ENCODE data around the gene PACRG. TPM values are rescaled to one million over a fixed set of nuclear protein-coding genes. Genes with fewer than 3 reads are reported as not detected.

PACRG gene
- total RNA-seq, 2 donors from 2014 or later = 0.70 to 1.3 TPM

DNA sequence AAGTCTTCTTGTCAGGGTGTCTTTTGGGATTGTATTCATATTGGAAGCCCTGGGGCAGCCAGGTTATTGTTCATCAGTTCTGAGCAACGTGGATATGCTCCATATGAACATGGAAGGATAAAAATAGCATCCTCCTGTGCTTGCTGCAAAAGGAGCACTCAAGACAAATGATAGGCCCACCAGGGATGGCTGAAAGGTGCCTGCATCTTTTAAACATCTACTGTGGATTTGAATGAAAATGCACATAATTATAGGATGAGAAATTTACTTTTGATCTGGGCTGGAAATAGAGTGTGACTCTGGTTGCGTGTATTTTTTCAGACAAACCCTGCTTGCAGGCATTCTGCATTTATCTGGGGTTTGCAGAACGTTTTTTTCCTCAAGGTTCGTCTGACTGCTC lies 299.1 kb downstream of the PACRG start:
- intact Hi-C loops (cut with DNase I, micrococcal nuclease) = no loop called here

GRCh38 chr6:163030980-163031379 lies 303.2 kb downstream of the PACRG start:
- DNase-seq (no peak), ATAC-seq (no peak)
- intact Hi-C loops (cut with DNase I, micrococcal nuclease) = no loop called here

More for the DNA sequence above, 299.1 kb downstream of the PACRG start:
- no peak for DNase-seq
- no peak for ATAC-seq

GRCh38 chr6:163031931-163032330 lies 304.2 kb downstream of the PACRG start:
- ATAC-seq (no peak), DNase-seq (no peak)
- intact Hi-C loops (cut with DNase I, micrococcal nuclease) = no loop called here

DNA sequence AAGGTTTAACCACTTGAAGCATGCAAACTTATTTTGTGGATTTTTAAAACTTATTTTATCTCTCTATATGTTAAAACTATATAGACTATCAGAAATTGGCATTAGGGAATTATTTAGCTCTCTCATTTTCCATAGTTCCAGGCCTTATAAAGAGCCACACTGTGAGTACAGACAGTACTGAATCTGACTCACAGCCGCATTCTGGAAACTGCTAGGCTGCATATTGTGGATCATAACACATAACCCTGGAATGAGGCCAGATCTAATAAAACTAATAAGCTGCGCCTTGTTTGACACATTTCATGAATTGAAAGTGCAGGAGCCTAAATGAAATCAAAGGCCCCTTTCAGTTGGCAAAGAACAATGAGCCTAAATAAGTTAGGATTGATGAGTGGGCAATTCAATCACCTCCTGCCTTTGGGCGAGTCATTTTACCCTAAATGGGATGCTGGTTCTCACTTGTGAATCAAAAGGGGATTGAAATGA lies 308.4 kb downstream of the PACRG start:
- ATAC-seq (no peak), DNase-seq (no peak)
- intact Hi-C loops (cut with DNase I, micrococcal nuclease) = no loop called here

GRCh38 chr6:163038317-163038716 lies 310.5 kb downstream of the PACRG start:
- ATAC-seq (no peak), DNase-seq (no peak)
- intact Hi-C loops (cut with DNase I, micrococcal nuclease) = no loop called here

GRCh38 chr6:163048345-163048744 lies 320.6 kb downstream of the PACRG start:
- no peak for ATAC-seq
- no peak for DNase-seq
- intact Hi-C loops (cut with DNase I, micrococcal nuclease) = no loop called here

DNA sequence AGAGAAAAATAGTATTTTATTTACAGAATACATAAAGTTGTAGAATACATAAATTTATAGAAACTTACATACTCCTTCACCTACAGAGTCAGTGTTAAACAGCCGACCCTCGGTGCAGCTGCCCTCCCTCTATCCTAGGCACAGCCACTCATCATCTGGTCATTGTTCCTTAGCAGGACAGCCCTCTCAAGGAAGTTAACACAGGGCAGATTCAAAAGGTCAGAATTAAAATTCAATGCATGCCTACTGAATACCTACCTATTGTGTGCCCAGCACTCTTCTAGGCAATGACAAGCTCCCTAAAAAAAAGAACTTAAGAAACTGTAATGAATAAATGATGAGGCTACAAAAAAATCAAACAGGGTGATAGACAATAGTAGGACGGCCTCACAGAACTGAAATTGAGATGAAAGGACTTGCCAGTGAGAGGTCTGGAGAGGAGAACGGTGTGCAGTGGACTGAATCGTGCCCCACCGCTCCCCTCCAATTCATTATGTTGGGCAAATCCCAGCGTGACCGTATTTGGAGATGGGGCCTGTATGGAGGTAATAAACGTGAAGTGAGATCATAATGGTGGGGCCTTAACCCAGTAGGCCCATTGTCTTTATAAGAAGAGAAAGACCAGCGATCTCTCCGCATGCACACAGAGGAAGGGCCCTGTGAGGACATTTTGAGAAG lies 326.0 kb downstream of the PACRG start:
- intact Hi-C loops (cut with DNase I, micrococcal nuclease) = no loop called here
- no peak for DNase-seq

GRCh38 chr6:163054641-163055040 lies 326.9 kb downstream of the PACRG start:
- no peak for DNase-seq
- intact Hi-C loops (cut with DNase I, micrococcal nuclease) = no loop called here
- ATAC-seq = no peak

More for the DNA sequence above, 326.0 kb downstream of the PACRG start:
- ATAC-seq = no peak

DNA sequence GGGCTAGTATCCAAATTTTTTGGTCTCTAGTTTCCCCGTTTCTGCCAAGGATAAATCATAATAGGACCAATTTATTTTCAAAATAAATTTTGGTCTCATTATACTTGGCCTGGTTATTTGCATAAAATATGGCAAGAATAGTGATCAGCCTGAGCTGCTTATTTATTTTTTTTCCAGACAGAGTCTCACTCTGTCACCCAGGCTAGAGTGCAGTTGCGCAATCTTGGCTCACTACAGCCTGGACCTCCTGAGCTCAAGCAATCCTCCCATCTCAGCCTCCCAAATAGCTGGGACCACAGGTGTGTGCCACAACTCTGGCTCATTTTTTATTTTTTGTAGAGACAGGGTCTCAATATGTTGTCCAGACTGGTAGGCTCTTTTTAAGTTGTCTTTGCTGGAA lies 329.5 kb downstream of the PACRG start:
- intact Hi-C loops (cut with DNase I, micrococcal nuclease) = no loop called here
- no peak for DNase-seq
- no peak for ATAC-seq

GRCh38 chr6:163062790-163063189 lies 335.0 kb downstream of the PACRG start:
- ATAC-seq = no peak
- DNase-seq = no peak
- intact Hi-C loops (cut with DNase I, micrococcal nuclease) = no loop called here

- DNase-seq (no peak), ATAC-seq (no peak)
- intact Hi-C loops (cut with DNase I, micrococcal nuclease) = no loop called here
These were observed 335.8 kb downstream of the PACRG start for GRCh38 chr6:163063561-163063960.

GRCh38 chr6:163064397-163064796 lies 336.6 kb downstream of the PACRG start:
- DNase-seq = no peak
- intact Hi-C loops (cut with DNase I, micrococcal nuclease) = no loop called here
- no peak for ATAC-seq

- DNase-seq (no peak), ATAC-seq (no peak)
- intact Hi-C loops (cut with DNase I, micrococcal nuclease) = no loop called here
These were observed 338.4 kb downstream of the PACRG start for GRCh38 chr6:163066200-163066599.

- no peak for ATAC-seq
- intact Hi-C loops (cut with DNase I, micrococcal nuclease) = no loop called here
- DNase-seq = no peak
These were observed 349.4 kb downstream of the PACRG start for GRCh38 chr6:163077134-163077533.

DNA sequence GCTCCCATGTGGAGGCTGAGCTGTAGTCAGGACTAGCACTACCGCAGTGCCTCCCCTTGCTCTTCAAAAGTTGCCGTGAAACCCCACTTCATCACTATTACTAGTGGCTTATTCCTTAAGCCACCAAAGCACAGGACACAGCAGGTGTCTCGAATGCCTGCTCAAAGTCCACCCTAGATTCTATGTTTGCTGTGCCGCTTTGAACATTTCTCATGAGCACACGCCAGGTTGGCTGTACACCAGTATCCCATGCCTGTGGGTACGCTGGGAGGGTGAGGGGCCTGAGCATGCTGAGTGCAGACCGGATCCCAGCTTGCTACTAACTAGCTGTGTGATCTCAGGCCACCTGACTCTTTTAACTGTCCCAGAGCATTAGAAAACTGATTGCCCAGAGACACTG lies 350.9 kb downstream of the PACRG start:
- intact Hi-C loops (cut with DNase I, micrococcal nuclease) = no loop called here
- no peak for DNase-seq
- no peak for ATAC-seq

DNA sequence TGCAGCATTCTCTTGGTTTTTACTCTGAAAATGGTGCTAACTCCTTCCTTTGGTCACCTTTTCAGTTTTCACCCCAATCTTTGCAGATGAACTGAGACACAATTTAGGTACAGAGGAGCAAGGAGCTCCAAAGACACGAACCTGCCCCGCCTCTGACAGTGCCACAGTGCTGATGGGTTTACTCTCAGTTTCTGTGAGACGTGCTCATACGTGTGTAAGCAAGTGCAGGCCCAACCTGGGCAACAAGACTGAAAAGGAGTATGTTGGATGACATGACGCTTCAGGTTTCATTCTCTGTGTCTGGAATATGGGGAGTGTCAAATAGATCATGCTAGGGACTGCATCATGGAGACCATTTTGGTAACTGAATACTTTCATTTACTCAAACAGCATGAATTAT lies 352.5 kb downstream of the PACRG start:
- intact Hi-C loops (cut with DNase I, micrococcal nuclease) = no loop called here
- DNase-seq (no peak), ATAC-seq (no peak)

- intact Hi-C loops (cut with DNase I, micrococcal nuclease) = no loop called here
- DNase-seq = no peak
- no peak for ATAC-seq
These were observed 355.4 kb downstream of the PACRG start for GRCh38 chr6:163083141-163083540.

GRCh38 chr6:163085426-163085825 lies 357.7 kb downstream of the PACRG start:
- intact Hi-C loops (cut with DNase I, micrococcal nuclease) = no loop called here
- ATAC-seq (no peak), DNase-seq (no peak)

DNA sequence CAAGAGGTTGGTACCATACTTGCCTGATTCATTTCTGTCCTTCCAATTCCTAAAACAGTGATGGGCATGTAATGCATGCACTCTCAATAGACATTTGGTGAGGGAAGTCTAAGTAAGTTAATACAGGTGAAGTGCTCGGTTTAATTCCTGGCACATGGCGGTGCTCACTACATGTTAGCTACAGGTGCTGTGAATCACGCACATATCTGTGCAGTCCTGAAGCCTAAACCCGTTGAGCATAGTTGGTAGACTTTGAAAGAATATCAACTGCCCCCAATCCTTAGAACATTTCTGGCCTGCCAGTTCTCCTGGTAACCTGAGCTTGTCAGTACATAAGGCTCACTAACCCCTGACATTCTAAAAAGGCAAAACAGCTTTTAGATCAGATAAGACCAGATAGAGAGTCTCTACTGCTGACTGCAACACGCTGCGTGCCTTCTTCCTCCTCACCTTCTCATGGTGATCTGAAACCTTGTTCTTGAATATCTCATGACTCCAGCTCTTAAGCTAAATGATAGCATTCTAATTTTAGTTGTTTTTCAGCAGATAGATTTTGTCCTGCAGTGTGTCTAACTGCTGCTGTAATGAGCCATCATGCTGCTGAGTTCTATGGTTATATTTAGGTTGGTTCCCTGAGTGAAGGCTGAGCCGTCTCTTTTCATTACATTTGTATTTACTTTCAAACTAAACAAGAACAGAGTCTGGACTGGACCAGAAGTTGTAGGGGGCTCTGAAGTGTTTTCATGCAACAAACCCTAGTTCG lies 358.3 kb downstream of the PACRG start:
- intact Hi-C loops (cut with DNase I, micrococcal nuclease) = no loop called here
- ATAC-seq (no peak), DNase-seq (no peak)

DNA sequence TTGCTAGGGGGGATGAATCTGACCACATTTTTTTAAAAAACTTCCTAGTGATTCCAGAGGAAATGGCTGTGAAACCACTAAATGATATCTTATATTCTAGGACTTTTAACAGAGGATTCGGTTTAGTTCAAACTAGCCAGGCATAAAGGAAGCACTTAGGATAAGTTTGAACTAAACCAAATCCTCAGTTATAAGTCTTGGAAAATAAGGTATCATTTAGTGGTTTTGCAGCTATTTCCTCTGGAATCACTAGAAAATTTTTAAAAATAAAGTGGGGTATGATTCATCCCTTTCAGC lies 358.8 kb downstream of the PACRG start:
- intact Hi-C loops (cut with DNase I, micrococcal nuclease) = no loop called here
- DNase-seq = no peak
- no peak for ATAC-seq

DNA sequence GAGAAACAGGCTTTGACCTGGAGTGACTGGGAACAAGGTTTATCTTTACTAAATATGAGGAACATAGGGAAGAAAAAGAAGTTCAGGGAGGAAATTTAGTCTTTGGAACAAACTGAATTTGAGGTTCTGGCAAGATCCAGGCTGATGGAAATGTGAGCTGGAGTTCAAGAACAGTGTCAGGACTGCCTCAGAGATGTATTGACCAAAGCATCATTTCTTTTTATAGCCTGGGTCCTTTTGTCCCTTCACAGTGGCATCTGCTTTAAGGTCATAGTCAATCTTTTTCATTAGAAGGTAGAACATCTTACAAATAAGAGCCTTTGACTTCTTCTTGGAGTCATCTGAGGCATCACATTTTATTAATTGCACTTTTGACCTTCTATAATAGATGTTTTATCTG lies 360.2 kb downstream of the PACRG start:
- DNase-seq = no peak
- no peak for ATAC-seq
- intact Hi-C loops (cut with DNase I, micrococcal nuclease) = no loop called here
